LNCaP clone FGC (cell line): ENCODE data around the gene FBXO21.

Source experiments
- DNase-seq: peaks from one replicate; pipeline ENCODE4 v3.0.0-alpha.2; 2011; ENCODE audit warnings: low read depth
- H3K4me3 ChIP-seq: 2 replicates; pipeline ENCODE4 v1.5.1; 2011; ENCODE audit warnings: mild to moderate bottlenecking, low read depth, low read length, control low read depth
- CTCF ChIP-seq: IDR thresholded peaks from 2 replicates; pipeline ENCODE4 v1.5.1; 2012; ENCODE audit warnings: mild to moderate bottlenecking; ENCODE audit not compliant: control insufficient read depth, insufficient read depth; ENCODE audit errors: extremely low read depth

FBXO21 gene

GRCh38 chr12:117127933-117128823 lies 62.1 kb downstream of the FBXO21 start:
- no peak for TF ChIP-seq CTCF
- no peak for DNase-seq
- H3K4me3 ChIP-seq, result no peak overlapping the region

DNA sequence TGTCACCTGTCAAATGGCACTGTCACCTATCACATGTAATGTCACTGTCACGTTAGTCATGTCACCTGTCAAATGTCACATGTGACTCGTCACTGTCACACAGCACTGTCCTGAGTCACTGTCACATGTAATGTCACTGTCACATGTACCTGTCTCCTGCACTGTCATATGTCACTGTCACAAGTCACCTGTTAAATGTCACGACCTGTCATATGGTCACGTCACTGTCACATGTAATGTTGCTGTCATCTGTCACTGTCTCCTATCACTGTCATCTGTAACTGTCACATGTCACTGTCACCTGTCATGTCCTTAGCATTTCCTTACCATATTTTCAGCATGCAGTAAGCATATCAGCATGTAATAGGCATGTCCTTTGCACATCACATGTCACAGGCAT lies 63.9 kb downstream of the FBXO21 start:
- H3K4me3 ChIP-seq, result no peak overlapping the region
- DNase-seq, result no peak
- TF ChIP-seq CTCF, result no peak

DNA sequence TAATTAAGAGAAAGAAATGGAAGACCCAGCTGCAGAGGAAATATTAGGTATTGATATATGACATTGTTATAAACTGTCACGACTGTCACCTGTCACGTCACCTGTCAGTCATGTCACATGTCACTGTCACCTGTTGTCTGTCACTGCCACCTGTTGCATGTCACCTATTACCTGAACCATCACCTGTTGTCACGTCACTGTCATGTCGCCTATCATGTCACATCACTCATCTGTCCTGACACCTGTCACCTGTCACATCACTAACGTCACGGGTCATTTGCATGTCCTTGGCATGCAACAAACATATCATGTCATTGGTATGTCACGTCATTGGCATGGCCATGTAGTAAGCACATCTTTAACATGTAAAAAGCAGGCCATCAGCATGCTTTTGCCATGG lies 64.5 kb downstream of the FBXO21 start:
- H3K4me3 ChIP-seq, result no peak overlapping the region
- no peak for DNase-seq
- TF ChIP-seq CTCF, result no peak

- no peak for DNase-seq
- H3K4me3 ChIP-seq, result no peak overlapping the region
- no peak for TF ChIP-seq CTCF
Measured at GRCh38 chr12:117125272-117125613, 65.0 kb downstream of the FBXO21 start.

GRCh38 chr12:117124421-117125271 lies 65.6 kb downstream of the FBXO21 start:
- TF ChIP-seq CTCF, result no peak
- no peak for DNase-seq

DNA sequence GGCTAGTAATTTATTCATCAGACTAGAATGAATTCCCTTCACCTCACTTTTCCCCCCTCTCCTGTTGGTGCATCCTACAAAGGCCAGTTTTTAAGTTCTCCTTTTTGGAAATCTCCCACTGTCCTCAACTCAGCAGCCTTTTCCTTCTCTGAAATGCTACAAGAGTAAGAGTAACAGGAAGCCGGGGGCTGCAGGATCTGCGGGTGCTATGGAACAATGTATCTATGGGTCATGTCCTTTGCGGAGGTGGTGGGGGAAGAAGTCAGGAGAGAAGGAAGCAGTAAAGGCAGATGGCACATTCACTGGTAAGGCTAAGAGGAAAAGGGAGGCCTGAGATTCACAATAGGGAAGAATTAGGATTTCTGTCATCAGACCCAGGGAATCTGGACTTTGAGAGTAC lies 68.8 kb downstream of the FBXO21 start:
- no peak for TF ChIP-seq CTCF
- no peak for DNase-seq
- no peak overlapping the region for H3K4me3 ChIP-seq

More at GRCh38 chr12:117124421-117125271, 65.6 kb downstream of the FBXO21 start:
- H3K4me3 ChIP-seq, result no peak overlapping the region

DNA sequence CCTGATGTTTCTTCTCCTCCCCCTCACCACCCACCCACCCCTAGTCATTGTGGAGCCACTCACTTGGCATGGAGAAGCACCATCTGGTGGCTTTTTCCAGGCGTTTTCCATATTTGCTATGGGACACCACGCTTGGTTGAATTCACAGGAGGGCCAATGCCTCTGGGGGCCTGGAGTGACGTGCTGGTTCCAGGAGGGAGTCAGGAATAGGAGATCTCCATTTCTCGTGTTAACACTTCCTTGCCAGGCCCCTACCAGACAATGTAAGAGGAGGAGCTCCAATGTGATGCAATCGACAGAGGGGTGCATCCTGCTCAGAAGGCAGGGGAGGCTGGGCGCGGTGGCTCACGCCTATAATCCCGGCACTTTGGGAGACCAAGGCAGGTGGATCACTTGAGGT lies 69.5 kb downstream of the FBXO21 start:
- no peak for DNase-seq
- TF ChIP-seq CTCF, result no peak
- H3K4me3 ChIP-seq, result no peak overlapping the region
